HCT116 (cell line): Measurements from ENCODE around the gene LTA4H. TPM values are rescaled to one million over a fixed set of nuclear protein-coding genes. Genes with fewer than 3 reads are reported as not detected.

ENCODE experiments used
- ATAC-seq: fragments of 200-7000 bp; cut with Tn5 transposase; 2 replicates; pipeline ENCODE4 v1.9.1; 2020; ENCODE audit warnings: mild to moderate bottlenecking, moderate library complexity
- BruUV-seq: library from RNA; stranded (reverse); fragments of 400-500 nt; replicated peaks from 2 replicates; lab custom pipeline; 2021; lab: Mats Ljungman, UMichigan
- CTCF ChIA-PET: fragments of 300-600 bp; sonication (Branson Sonifier 250); formaldehyde crosslinking; loops from one replicate; lab custom pipeline; 2021; ENCODE audit warnings: antibody characterized with exemption; lab: Charles Lee
- POLR2A ChIA-PET: fragments of 300-600, 350-600 bp; sonication (Branson Sonifier 250); formaldehyde crosslinking; loops from one replicate; lab custom pipeline; 2021; ENCODE audit warnings: antibody characterized with exemption; lab: Charles Lee
- RAD21 ChIA-PET, 2 experiments: fragments of 300-600 bp; sonication (Branson Sonifier 250); formaldehyde crosslinking; loops; one replicate each; lab custom pipeline; 2023; ENCODE audit warnings: low total read pairs in 2 of 2; ENCODE audit not compliant: uncharacterized antibody in 2 of 2, unreplicated experiment in 2 of 2, low non-redundant PET in 1 of 2; lab: Charles Lee
- DNase-seq: peaks from one replicate; pipeline ENCODE4 v3.0.0-alpha.2; 2010; ENCODE audit warnings: low read depth, low spot score
- H2AFZ ChIP-seq: fragments of 200-600 bp; shearing (Covaris generic), sonication (generic); 2 replicates; pipeline ENCODE4 v1.6.1; 2017; ENCODE audit warnings: low read depth, mixed run types, mixed read lengths, antibody characterized with exemption, low read length; ENCODE audit not compliant: poor library complexity, severe bottlenecking
- H3K27ac ChIP-seq: 2 replicates; pipeline ENCODE4 v1.5.1; 2012; ENCODE audit warnings: low read depth, low read length
- H3K27me3 ChIP-seq: fragments of 200-600 bp; sonication (generic); 2 replicates; pipeline ENCODE4 v1.6.1; 2016; ENCODE audit warnings: mixed run types, low read length, mixed read lengths; ENCODE audit not compliant: insufficient read depth
- H3K36me3 ChIP-seq, 2 experiments: fragments of 200-500 bp in 1 of 2; fragments of 200-600 bp in 1 of 2; sonication (Bioruptor generic) in 1 of 2; sonication (generic) in 1 of 2; 2 replicates each; pipeline versions ENCODE4 v1.5.1 to v1.6.1; 2014 to 2016; ENCODE audit warnings: low read length in 2 of 2, inconsistent platforms in 1 of 2, mixed read lengths in 1 of 2, mixed run types in 1 of 2; ENCODE audit not compliant: insufficient read depth in 2 of 2, control insufficient read depth in 1 of 2
- H3K4me1 ChIP-seq, 2 experiments: fragments of 200-600 bp in 1 of 2; sonication (generic) in 1 of 2; 2 replicates each; pipeline versions ENCODE4 v1.5.1 to v1.6.1; 2012 to 2017; ENCODE audit warnings: low read length in 2 of 2, inconsistent platforms in 1 of 2, mild to moderate bottlenecking in 1 of 2, mixed read lengths in 1 of 2, mixed run types in 1 of 2, moderate library complexity in 1 of 2; ENCODE audit not compliant: insufficient read depth in 2 of 2, control insufficient read depth in 1 of 2
- H3K4me2 ChIP-seq: fragments of 200-600 bp; sonication (generic); 2 replicates; pipeline ENCODE4 v1.6.1; 2017; ENCODE audit warnings: mixed run types, low read length, mixed read lengths
- H3K4me3 ChIP-seq, 2 experiments: fragments of 200-600 bp in 1 of 2; sonication (generic) in 1 of 2; replicated peaks in 1 of 2; 2 replicates each; pipeline ENCODE4 v1.5.1; 2011 to 2016; ENCODE audit warnings: low read length in 2 of 2, control low read depth in 1 of 2, low read depth in 1 of 2, mild to moderate bottlenecking in 1 of 2, mixed read lengths in 1 of 2, mixed run types in 1 of 2
- H3K79me2 ChIP-seq: fragments of 200-600 bp; sonication (generic); 2 replicates; pipeline ENCODE4 v1.6.1; 2017; ENCODE audit warnings: mild to moderate bottlenecking, mixed run types, low read length, moderate library complexity, mixed read lengths; ENCODE audit not compliant: insufficient read depth
- H3K9ac ChIP-seq: fragments of 200-600 bp; sonication (generic); 2 replicates; pipeline ENCODE4 v1.6.1; 2016; ENCODE audit warnings: low read length, mixed read lengths
- H3K9me2 ChIP-seq: fragments of 200-600 bp; sonication (generic), shearing (Covaris generic); 2 replicates; pipeline ENCODE4 v1.6.1; 2017; ENCODE audit warnings: mixed run types, mild to moderate bottlenecking, moderate library complexity; ENCODE audit not compliant: insufficient read depth
- H3K9me3 ChIP-seq, 2 experiments: fragments of 200-500 bp in 1 of 2; fragments of 200-600 bp in 1 of 2; sonication (Bioruptor generic) in 1 of 2; sonication (generic) in 1 of 2; 2 replicates each; pipeline ENCODE4 v1.6.1; 2014 to 2017; ENCODE audit warnings: low read length in 2 of 2, mixed read lengths in 2 of 2, inconsistent platforms in 1 of 2, low read depth in 1 of 2, mild to moderate bottlenecking in 1 of 2, mixed run types in 1 of 2, moderate library complexity in 1 of 2; ENCODE audit not compliant: control insufficient read depth in 1 of 2, insufficient read depth in 1 of 2
- H4K20me1 ChIP-seq: fragments of 200-600 bp; sonication (generic), shearing (Covaris generic); 2 replicates; pipeline ENCODE4 v1.6.1; 2017; ENCODE audit warnings: mixed run types, mild to moderate bottlenecking, moderate library complexity; ENCODE audit not compliant: insufficient read depth
- ATF3 ChIP-seq: IDR thresholded peaks from 2 replicates; pipeline ENCODE4 v1.6.1; 2012
- CBX3 ChIP-seq: IDR thresholded peaks from 2 replicates; pipeline ENCODE4 v1.6.1; 2012; ENCODE audit warnings: low read depth
- CEBPB ChIP-seq: IDR thresholded peaks from 2 replicates; pipeline ENCODE4 v1.6.1; 2012; ENCODE audit warnings: low read depth
- CTCF ChIP-seq, 3 experiments: fragments of 200-600 bp in 1 of 3; sonication (generic) in 1 of 3; IDR thresholded peaks in 2 of 3; conservative IDR thresholded peaks in 1 of 3; 2 replicates each; pipeline ENCODE4 v1.5.1; 2012 to 2017; ENCODE audit warnings: low read depth in 2 of 3, low read length in 2 of 3, antibody characterized with exemption in 1 of 3, borderline replicate concordance in 1 of 3, control low read depth in 1 of 3, mild to moderate bottlenecking in 1 of 3, mixed read lengths in 1 of 3, mixed run types in 1 of 3, moderate library complexity in 1 of 3; ENCODE audit not compliant: insufficient read depth in 1 of 3
- EGR1 ChIP-seq: IDR thresholded peaks from 2 replicates; pipeline ENCODE4 v1.6.1; 2012; ENCODE audit warnings: low read depth
- EZH2 ChIP-seq: fragments of 200-600 bp; sonication (generic); IDR thresholded peaks from 2 replicates; pipeline ENCODE4 v1.6.1; 2017; ENCODE audit warnings: antibody characterized with exemption, mixed run types
- EZH2phosphoT487 ChIP-seq: fragments of 200-600 bp; IDR thresholded peaks from 2 replicates; pipeline ENCODE4 v1.6.1; 2018; ENCODE audit warnings: antibody characterized with exemption, borderline replicate concordance
- JUND ChIP-seq: IDR thresholded peaks from 2 replicates; pipeline ENCODE4 v1.6.1; 2012
- POLR2AphosphoS5 ChIP-seq: IDR thresholded peaks from 2 replicates; pipeline ENCODE4 v1.6.1; 2011; ENCODE audit warnings: mild to moderate bottlenecking, low read depth, low read length, moderate library complexity
- RAD21 ChIP-seq: IDR thresholded peaks from 2 replicates; pipeline ENCODE4 v1.6.1; 2012; ENCODE audit warnings: low read depth, mild to moderate bottlenecking
- SIN3A ChIP-seq: IDR thresholded peaks from 2 replicates; pipeline ENCODE4 v1.6.1; 2012; ENCODE audit warnings: low read depth
- TCF7L2 ChIP-seq: IDR thresholded peaks from 2 replicates; pipeline ENCODE4 v1.7.0; 2011; ENCODE audit warnings: borderline replicate concordance, inconsistent platforms; ENCODE audit not compliant: insufficient read depth, insufficient read length; ENCODE audit errors: extremely low read depth
- YY1 ChIP-seq: IDR thresholded peaks from 2 replicates; pipeline ENCODE4 v1.6.1; 2011; ENCODE audit warnings: low read length, low read depth, moderate library complexity, mild to moderate bottlenecking; ENCODE audit not compliant: insufficient replicate concordance; ENCODE audit errors: extremely low read depth
- ZFX ChIP-seq: fragments of 450-650 bp; IDR thresholded peaks from 2 replicates; pipeline ENCODE4 v1.6.1; 2017
- ZNF274 ChIP-seq: fragments of 200-500 bp; sonication (Bioruptor generic); IDR thresholded peaks from 2 replicates; pipeline ENCODE4 v1.6.1; 2014; ENCODE audit warnings: mild to moderate bottlenecking, low read depth, low read length, inconsistent platforms
- intact Hi-C: fragments of 100-400 bp; cut with micrococcal nuclease; formaldehyde crosslinking; loops from 2 replicates; pipeline ENCODE4 v1.10.0; 2022
- total RNA-seq: library from RNA; stranded (reverse); gene quantifications from one replicate; pipeline ENCODE4 v1.2.1, GENCODE V29; 2021; ENCODE audit not compliant: unreplicated experiment
- TF ChIP-seq, protein P1 (sequence below): IDR thresholded peaks from 2 replicates; pipeline ENCODE4 v1.6.1; 2012; ENCODE audit warnings: low read depth

Gene LTA4H
- total RNA-seq, 1 experiment from 2014 or later, result 163 TPM

- BruUV-seq, result no TSS peak
These were observed 35.4 kb upstream of the LTA4H start for GRCh38 chr12:96070670-96071279.

More at GRCh38 chr12:96070670-96071279, 35.4 kb upstream of the LTA4H start:
- H4K20me1 ChIP-seq, result no peaks in the 10 kb centered on the region
- no peaks in the 10 kb centered on the region for H3K9me3 ChIP-seq
- TF ChIP-seq EZH2phosphoT487 (no peak), POLR2AphosphoS5 (no peak), EZH2 (no peak), CTCF (IDR thresholded peaks at IDR 0.05 in 2 of 3, conservative IDR thresholded peaks at IDR 0.05 in 1 of 3; ENCODE audit: borderline replicate concordance in 1 of 3, insufficient read depth in 1 of 3, low read depth in 2 of 3, low read length in 2 of 3) (peak in 2 of 3 experiments; percentile 48; a peak in 5 of 6 replicates), CEBPB (no peak), YY1 (no peak), SIN3A (no peak), CBX3 (no peak), JUND (no peak), RAD21 (peak; percentile 65), ZFX (no peak), TCF7L2 (no peak), ZNF274 (no peak), ATF3 (no peak), EGR1 (no peak)
- TF ChIP-seq, protein P1, sequence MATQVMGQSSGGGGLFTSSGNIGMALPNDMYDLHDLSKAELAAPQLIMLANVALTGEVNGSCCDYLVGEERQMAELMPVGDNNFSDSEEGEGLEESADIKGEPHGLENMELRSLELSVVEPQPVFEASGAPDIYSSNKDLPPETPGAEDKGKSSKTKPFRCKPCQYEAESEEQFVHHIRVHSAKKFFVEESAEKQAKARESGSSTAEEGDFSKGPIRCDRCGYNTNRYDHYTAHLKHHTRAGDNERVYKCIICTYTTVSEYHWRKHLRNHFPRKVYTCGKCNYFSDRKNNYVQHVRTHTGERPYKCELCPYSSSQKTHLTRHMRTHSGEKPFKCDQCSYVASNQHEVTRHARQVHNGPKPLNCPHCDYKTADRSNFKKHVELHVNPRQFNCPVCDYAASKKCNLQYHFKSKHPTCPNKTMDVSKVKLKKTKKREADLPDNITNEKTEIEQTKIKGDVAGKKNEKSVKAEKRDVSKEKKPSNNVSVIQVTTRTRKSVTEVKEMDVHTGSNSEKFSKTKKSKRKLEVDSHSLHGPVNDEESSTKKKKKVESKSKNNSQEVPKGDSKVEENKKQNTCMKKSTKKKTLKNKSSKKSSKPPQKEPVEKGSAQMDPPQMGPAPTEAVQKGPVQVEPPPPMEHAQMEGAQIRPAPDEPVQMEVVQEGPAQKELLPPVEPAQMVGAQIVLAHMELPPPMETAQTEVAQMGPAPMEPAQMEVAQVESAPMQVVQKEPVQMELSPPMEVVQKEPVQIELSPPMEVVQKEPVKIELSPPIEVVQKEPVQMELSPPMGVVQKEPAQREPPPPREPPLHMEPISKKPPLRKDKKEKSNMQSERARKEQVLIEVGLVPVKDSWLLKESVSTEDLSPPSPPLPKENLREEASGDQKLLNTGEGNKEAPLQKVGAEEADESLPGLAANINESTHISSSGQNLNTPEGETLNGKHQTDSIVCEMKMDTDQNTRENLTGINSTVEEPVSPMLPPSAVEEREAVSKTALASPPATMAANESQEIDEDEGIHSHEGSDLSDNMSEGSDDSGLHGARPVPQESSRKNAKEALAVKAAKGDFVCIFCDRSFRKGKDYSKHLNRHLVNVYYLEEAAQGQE, result no peak
- no peaks in the 10 kb centered on the region for H3K36me3 ChIP-seq
- peak overlapping the region; percentile 41 for H3K4me2 ChIP-seq
- no peak overlapping the region for H3K9ac ChIP-seq
- ATAC-seq (peak; percentile 96), DNase-seq (no peak)
- no peaks in the 10 kb centered on the region for H3K79me2 ChIP-seq
- no peaks in the 10 kb centered on the region for H3K9me2 ChIP-seq
- ChIA-PET CTCF (interaction anchor here (0.9 to 1.4 kb wide), 2 partner anchors 145 to 446 kb away, joined by 3 to 6 read pairs; no protein-coding TSS in a partner anchor), POLR2A (no interaction called here), RAD21 (no interaction called here)
- peaks cover 0 to 16% of the 10 kb centered on the region in 2 experiments; a peak in 2 of 4 replicates for H3K4me1 ChIP-seq
- H2AFZ ChIP-seq, result peak overlapping the region; percentile 92
- no peak overlapping the region for H3K4me3 ChIP-seq
- H3K27ac ChIP-seq, result no peak overlapping the region
- intact Hi-C loops, result no loop called here
- no peaks in the 10 kb centered on the region for H3K27me3 ChIP-seq
